CD14-positive monocyte (primary cell): Measurements from ENCODE around the gene SOX14. TPM values are rescaled to one million over a fixed set of nuclear protein-coding genes. Genes with fewer than 3 reads are reported as not detected.

Experiments used
- DNase-seq, 3 donors: peaks; one replicate each; pipeline ENCODE4 v3.0.0-alpha.2; 2011 to 2022
- H2AFZ ChIP-seq: 2 replicates; pipeline ENCODE4 v1.6.0; 2012; ENCODE audit warnings: mild to moderate bottlenecking, low read depth, low read length, inconsistent platforms; ENCODE audit not compliant: insufficient read depth, poor library complexity, severe bottlenecking
- H3K27ac ChIP-seq, 2 donors: 1 replicate in 1 of 2; 2 replicates in 1 of 2; pipeline ENCODE4 v1.5.1; 2012 to 2013; ENCODE audit warnings: low read length in 2 of 2, control low read depth in 1 of 2, inconsistent platforms in 1 of 2, low read depth in 1 of 2, mild to moderate bottlenecking in 1 of 2
- H3K27me3 ChIP-seq, 2 donors: one replicate each; pipeline versions ENCODE4 v1.6.0 to v1.6.1; 2011 to 2013; ENCODE audit warnings: low read length in 2 of 2; ENCODE audit not compliant: control insufficient read depth in 2 of 2, insufficient read depth in 2 of 2
- H3K36me3 ChIP-seq, 2 donors: replicated peaks in 1 of 2; 1 replicate in 1 of 2; 2 replicates in 1 of 2; pipeline versions ENCODE4 v1.5.1 to v1.6.1; 2012 to 2013; ENCODE audit warnings: low read length in 2 of 2, control low read depth in 1 of 2, inconsistent platforms in 1 of 2, mild to moderate bottlenecking in 1 of 2; ENCODE audit not compliant: insufficient read depth in 2 of 2, control insufficient read depth in 1 of 2
- H3K4me1 ChIP-seq, 2 donors: 1 replicate in 1 of 2; 2 replicates in 1 of 2; pipeline versions ENCODE4 v1.5.1 to v1.6.1; 2012 to 2013; ENCODE audit warnings: low read length in 2 of 2, control low read depth in 1 of 2, inconsistent platforms in 1 of 2, mild to moderate bottlenecking in 1 of 2, moderate library complexity in 1 of 2; ENCODE audit not compliant: insufficient read depth in 2 of 2, control insufficient read depth in 1 of 2
- H3K4me2 ChIP-seq: replicated peaks from 2 replicates; pipeline ENCODE3; 2012; ENCODE audit warnings: low read length, moderate library complexity, mild to moderate bottlenecking; ENCODE audit not compliant: poor library complexity, severe bottlenecking; ENCODE audit errors: extremely low read depth
- H3K4me3 ChIP-seq, 3 experiments: fragments of 200-600 bp in 1 of 3; sonication (generic) in 1 of 3; replicated peaks in 1 of 3; 1 replicate in 2 of 3; 2 replicates in 1 of 3; pipeline ENCODE4 v1.5.1; 2011 to 2013; ENCODE audit warnings: low read length in 3 of 3, mild to moderate bottlenecking in 3 of 3, control low read depth in 2 of 3, low read depth in 2 of 3, inconsistent platforms in 1 of 3, moderate library complexity in 1 of 3
- H3K79me2 ChIP-seq: 2 replicates; pipeline ENCODE4 v1.6.0; 2012; ENCODE audit warnings: mild to moderate bottlenecking, control low read depth, inconsistent platforms, low read length, moderate library complexity; ENCODE audit not compliant: insufficient read depth
- H3K9ac ChIP-seq: 2 replicates; pipeline ENCODE4 v1.6.0; 2017; ENCODE audit warnings: low read length, mild to moderate bottlenecking; ENCODE audit not compliant: insufficient read depth, poor library complexity, severe bottlenecking
- H3K9me3 ChIP-seq, 2 donors: replicated peaks in 1 of 2; 1 replicate in 1 of 2; 2 replicates in 1 of 2; pipeline versions ENCODE4 v1.5.1 to v1.6.1; 2012 to 2013; ENCODE audit warnings: low read length in 2 of 2, control low read depth in 1 of 2; ENCODE audit not compliant: control insufficient read depth in 1 of 2, insufficient read depth in 1 of 2
- H4K20me1 ChIP-seq: 2 replicates; pipeline ENCODE4 v1.6.0; 2012; ENCODE audit warnings: mild to moderate bottlenecking, low read length, control low read depth, moderate library complexity; ENCODE audit not compliant: insufficient read depth
- H3K27ac Mint-ChIP-seq, 7 donors: one replicate each; pipeline ENCODE4 v1.8.0; 2020; ENCODE audit warnings: mild to moderate bottlenecking in 7 of 7, mixed read lengths in 7 of 7, moderate library complexity in 6 of 7, inconsistent platforms in 2 of 7
- H3K27me3 Mint-ChIP-seq, 3 donors: one replicate each; pipeline ENCODE4 v1.8.0; 2021 to 2022; ENCODE audit warnings: low read depth in 3 of 3, mild to moderate bottlenecking in 3 of 3, mixed read lengths in 3 of 3, moderate library complexity in 3 of 3, inconsistent platforms in 1 of 3
- H3K36me3 Mint-ChIP-seq, 2 donors: one replicate each; pipeline ENCODE4 v1.8.0; 2020; ENCODE audit warnings: mixed read lengths in 2 of 2, inconsistent platforms in 1 of 2, mild to moderate bottlenecking in 1 of 2
- H3K4me1 Mint-ChIP-seq: one replicate; pipeline ENCODE4 v1.8.0; 2020; ENCODE audit warnings: mild to moderate bottlenecking, mixed read lengths
- H3K4me3 Mint-ChIP-seq, 2 donors: one replicate each; pipeline ENCODE4 v1.8.0; 2020; ENCODE audit warnings: mild to moderate bottlenecking in 2 of 2, mixed read lengths in 2 of 2, moderate library complexity in 1 of 2
- H3K9me3 Mint-ChIP-seq, 7 donors: one replicate each; pipeline ENCODE4 v1.8.0; 2020 to 2022; ENCODE audit warnings: mixed read lengths in 7 of 7, mild to moderate bottlenecking in 6 of 7, moderate library complexity in 6 of 7, inconsistent platforms in 2 of 7
- whole genome bisulfite sequencing: methylation state at CpG from one replicate; pipeline ENCODE4 v1.1.5; 2013; ENCODE audit warnings: missing lambda C conversion rate; ENCODE audit not compliant: insufficient coverage; 5-methylcytosine and 5-hydroxymethylcytosine counted together
- intact Hi-C, 2 donors: fragments of 100-400 bp; cut with micrococcal nuclease; formaldehyde crosslinking; loops; one replicate each; pipeline versions ENCODE4 v1.15.0 to v1.15.1; 2023
- polyA plus RNA-seq, 3 donors: library from polyadenylated mRNA; depleted of rRNA in 1 of 3; unstranded in 2 of 3; stranded (reverse) in 1 of 3; fragments of 300-500 nt in 2 of 3; fragments of >200 nt in 1 of 3; fragmentation: Illumina TruSeq in 2 of 3; gene quantifications; 1 replicate in 2 of 3; 2 replicates in 1 of 3; pipeline ENCODE4 v1.2.3, GENCODE V29; 2012 to 2021
- TF ChIP-seq, protein P1 (sequence below): fragments of 200-600 bp; IDR thresholded peaks from one replicate; pipeline ENCODE4 v1.8.0; 2022; ENCODE audit warnings: antibody characterized with exemption, mild to moderate bottlenecking

The SOX14 gene
- polyA plus RNA-seq, 3 donors = not detected

DNA sequence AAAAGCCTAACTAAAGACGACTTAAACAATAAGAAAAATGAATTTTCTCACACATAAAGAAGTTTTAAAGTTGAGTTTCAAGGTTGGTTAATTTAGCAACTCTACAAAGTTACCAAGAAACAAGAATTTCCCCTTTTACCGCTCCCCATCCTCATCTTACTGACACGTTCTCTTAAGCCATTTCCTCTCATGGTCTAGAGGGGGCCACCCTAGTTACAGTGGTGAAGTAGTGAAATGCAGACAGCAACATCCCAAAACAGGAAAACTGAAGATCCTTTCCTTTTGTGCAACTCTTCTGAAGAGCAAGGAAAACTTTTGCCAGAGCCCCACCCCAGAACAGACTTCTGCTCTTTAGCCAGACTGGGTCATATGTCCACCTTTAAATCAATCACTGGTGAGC, 17.3 kb upstream of the SOX14 start:
- WGBS = no CpG with 5 or more reads among the region's 3 CpGs
- H3K9ac ChIP-seq = no peak overlapping the region
- Mint-ChIP-seq H3K27me3 (peaks cover 9 to 11% (median 9%) of the 10 kb centered on the region in 3 donors), H3K36me3 (no peaks in the 10 kb centered on the region), H3K4me3 (no peak overlapping the region), H3K27ac (no peak overlapping the region), H3K9me3 (peaks cover 0 to 3% (median 2%) of the 10 kb centered on the region in 7 donors), H3K4me1 (no peaks in the 10 kb centered on the region)
- no peaks in the 10 kb centered on the region for H3K4me1 ChIP-seq
- H3K27ac ChIP-seq = no peak overlapping the region
- H3K9me3 ChIP-seq = no peaks in the 10 kb centered on the region
- H4K20me1 ChIP-seq = no peaks in the 10 kb centered on the region
- no peak overlapping the region for H3K4me2 ChIP-seq
- H3K36me3 ChIP-seq = no peaks in the 10 kb centered on the region
- H3K4me3 ChIP-seq = no peak overlapping the region
- H3K79me2 ChIP-seq = no peaks in the 10 kb centered on the region
- H2AFZ ChIP-seq = no peak overlapping the region
- no peak for DNase-seq
- intact Hi-C loops = no loop called here
- TF ChIP-seq, protein P1, sequence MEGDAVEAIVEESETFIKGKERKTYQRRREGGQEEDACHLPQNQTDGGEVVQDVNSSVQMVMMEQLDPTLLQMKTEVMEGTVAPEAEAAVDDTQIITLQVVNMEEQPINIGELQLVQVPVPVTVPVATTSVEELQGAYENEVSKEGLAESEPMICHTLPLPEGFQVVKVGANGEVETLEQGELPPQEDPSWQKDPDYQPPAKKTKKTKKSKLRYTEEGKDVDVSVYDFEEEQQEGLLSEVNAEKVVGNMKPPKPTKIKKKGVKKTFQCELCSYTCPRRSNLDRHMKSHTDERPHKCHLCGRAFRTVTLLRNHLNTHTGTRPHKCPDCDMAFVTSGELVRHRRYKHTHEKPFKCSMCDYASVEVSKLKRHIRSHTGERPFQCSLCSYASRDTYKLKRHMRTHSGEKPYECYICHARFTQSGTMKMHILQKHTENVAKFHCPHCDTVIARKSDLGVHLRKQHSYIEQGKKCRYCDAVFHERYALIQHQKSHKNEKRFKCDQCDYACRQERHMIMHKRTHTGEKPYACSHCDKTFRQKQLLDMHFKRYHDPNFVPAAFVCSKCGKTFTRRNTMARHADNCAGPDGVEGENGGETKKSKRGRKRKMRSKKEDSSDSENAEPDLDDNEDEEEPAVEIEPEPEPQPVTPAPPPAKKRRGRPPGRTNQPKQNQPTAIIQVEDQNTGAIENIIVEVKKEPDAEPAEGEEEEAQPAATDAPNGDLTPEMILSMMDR = no peak
- no peaks in the 10 kb centered on the region for H3K27me3 ChIP-seq

DNA sequence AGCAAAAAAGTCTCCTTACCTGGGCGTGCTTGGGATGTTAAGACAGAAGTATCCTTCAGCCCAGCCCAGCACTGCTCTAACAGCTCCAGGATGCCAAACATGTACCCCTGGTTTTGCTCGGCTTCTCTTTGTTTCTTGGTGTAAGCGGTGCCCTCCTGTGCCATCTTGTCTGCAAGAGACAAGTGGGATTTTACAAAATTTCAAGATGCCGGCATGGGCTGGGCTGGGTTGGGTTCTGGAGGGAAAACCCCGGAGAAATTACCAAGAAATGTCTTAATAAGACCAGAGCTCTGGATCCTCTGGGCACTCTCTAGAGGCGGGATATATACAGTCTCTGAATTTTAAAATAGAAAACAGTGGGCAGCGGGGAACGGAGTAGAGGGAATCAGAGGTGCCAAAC, 4.6 kb upstream of the SOX14 start:
- no peaks in the 10 kb centered on the region for H4K20me1 ChIP-seq
- WGBS = 47% methylated on average over 5 of the region's 8 CpGs
- H3K9ac ChIP-seq = no peak overlapping the region
- no peak overlapping the region for H2AFZ ChIP-seq
- peaks cover 34 to 60% of the 10 kb centered on the region in 2 donors for H3K27me3 ChIP-seq
- H3K9me3 ChIP-seq = peaks cover 0 to 39% of the 10 kb centered on the region in 2 donors
- H3K4me3 Mint-ChIP-seq = peak overlapping the region in 1 of 2 donors; percentile 49
- peaks cover 54 to 63% (median 57%) of the 10 kb centered on the region in 3 donors for H3K27me3 Mint-ChIP-seq
- H3K36me3 ChIP-seq = no peaks in the 10 kb centered on the region
- intact Hi-C loops = no loop called here
- H3K9me3 Mint-ChIP-seq = peaks cover 0 to 20% (median 10%) of the 10 kb centered on the region in 7 donors
- H3K4me1 Mint-ChIP-seq = peaks cover 2% of the 10 kb centered on the region
- TF ChIP-seq, protein P1 = no peak
- H3K4me2 ChIP-seq = no peak overlapping the region
- H3K36me3 Mint-ChIP-seq = no peaks in the 10 kb centered on the region
- DNase-seq = no peak
- H3K4me1 ChIP-seq = no peaks in the 10 kb centered on the region
- no peak overlapping the region for H3K27ac ChIP-seq
- H3K4me3 ChIP-seq = no peak overlapping the region
- H3K79me2 ChIP-seq = no peaks in the 10 kb centered on the region
- no peak overlapping the region for H3K27ac Mint-ChIP-seq
